SK-N-SH treated with all-trans-retinoic acid at 6 μM for 48 hours (cell line): ENCODE measurements around the gene CTTN.

Experiments
- ARNTL ChIP-seq: fragments of 450-650 bp; formaldehyde crosslinking; IDR thresholded peaks from 2 replicates; pipeline ENCODE4 v1.5.0; 2020; ENCODE audit warnings: low read depth, mild to moderate bottlenecking, moderate library complexity, borderline replicate concordance
- POU6F1 ChIP-seq: fragments of 250-450 bp; sonication (Bioruptor Pico); IDR thresholded peaks from 2 replicates; pipeline ENCODE4 v1.8.0; 2021; ENCODE audit warnings: low read depth, mild to moderate bottlenecking, moderate library complexity, borderline replicate concordance

- TF ChIP-seq ARNTL: no peak
- no peak for TF ChIP-seq POU6F1 (CRISPR knock-in tag)
Observed at GRCh38 chr11:70416881-70417280, 18.6 kb downstream of the CTTN start.
